ENCODE measurements around the gene JAKMIP3.

Gene JAKMIP3

DNA sequence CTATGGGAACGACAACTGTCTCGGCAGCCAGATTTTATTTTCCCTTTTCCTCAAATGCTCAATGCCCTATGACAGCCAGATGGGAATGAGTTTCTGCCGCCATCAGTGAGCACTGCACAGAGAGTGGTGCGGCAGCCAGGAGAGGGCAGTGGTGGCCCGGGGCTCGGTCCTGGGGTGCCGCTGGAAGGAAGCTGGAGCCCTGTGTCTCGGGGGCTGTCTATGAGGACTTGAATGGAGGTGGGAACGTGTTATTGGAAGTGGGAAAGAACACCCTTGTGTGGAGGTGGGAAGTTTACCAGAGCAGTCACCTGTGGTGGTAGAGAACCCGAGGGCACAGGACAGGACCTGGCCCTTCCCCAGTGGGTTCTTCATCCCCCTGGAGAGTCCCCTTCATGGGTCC, 35.8 kb downstream of the JAKMIP3 start:
- TF ChIP-seq, protein P1, sequence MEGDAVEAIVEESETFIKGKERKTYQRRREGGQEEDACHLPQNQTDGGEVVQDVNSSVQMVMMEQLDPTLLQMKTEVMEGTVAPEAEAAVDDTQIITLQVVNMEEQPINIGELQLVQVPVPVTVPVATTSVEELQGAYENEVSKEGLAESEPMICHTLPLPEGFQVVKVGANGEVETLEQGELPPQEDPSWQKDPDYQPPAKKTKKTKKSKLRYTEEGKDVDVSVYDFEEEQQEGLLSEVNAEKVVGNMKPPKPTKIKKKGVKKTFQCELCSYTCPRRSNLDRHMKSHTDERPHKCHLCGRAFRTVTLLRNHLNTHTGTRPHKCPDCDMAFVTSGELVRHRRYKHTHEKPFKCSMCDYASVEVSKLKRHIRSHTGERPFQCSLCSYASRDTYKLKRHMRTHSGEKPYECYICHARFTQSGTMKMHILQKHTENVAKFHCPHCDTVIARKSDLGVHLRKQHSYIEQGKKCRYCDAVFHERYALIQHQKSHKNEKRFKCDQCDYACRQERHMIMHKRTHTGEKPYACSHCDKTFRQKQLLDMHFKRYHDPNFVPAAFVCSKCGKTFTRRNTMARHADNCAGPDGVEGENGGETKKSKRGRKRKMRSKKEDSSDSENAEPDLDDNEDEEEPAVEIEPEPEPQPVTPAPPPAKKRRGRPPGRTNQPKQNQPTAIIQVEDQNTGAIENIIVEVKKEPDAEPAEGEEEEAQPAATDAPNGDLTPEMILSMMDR (conservative IDR thresholded peaks at IDR 0.05), result no peak
- H3K27ac ChIP-seq, result no peak overlapping the region

DNA sequence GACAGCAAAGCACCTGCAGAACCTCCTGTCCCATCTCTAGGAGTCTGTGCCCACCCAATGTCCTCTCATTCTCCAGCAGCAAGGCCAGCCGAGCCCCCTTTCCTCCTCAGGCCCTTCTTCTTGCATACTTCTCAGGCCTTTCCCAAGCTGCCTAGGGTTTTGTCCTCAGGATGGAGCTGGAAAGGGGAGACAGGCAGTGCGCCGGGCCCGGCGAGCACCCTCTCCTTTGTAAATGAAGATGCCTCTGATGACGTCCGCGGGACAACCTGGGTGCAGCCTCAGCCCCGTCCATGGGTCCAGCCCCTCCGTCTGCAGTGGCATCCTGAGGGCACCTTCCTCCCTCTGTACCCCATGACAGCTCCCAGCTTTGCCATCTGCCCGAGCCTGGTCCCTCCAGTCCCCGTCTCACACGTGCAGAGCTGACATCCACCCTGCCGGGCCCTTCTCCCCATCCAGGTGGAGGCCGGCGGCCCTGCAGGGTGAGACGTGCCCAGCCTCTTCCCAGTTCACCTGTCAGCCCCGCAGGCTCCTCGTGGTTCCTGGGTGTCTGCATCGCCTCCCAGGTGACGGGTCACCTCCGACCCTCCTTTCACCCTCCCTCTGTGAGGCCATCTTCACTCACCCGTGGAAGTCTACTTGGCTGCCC, 36.4 kb downstream of the JAKMIP3 start:
- H3K27ac ChIP-seq, result no peak overlapping the region
- TF ChIP-seq, protein P1 (conservative IDR thresholded peaks at IDR 0.05), result no peak

DNA sequence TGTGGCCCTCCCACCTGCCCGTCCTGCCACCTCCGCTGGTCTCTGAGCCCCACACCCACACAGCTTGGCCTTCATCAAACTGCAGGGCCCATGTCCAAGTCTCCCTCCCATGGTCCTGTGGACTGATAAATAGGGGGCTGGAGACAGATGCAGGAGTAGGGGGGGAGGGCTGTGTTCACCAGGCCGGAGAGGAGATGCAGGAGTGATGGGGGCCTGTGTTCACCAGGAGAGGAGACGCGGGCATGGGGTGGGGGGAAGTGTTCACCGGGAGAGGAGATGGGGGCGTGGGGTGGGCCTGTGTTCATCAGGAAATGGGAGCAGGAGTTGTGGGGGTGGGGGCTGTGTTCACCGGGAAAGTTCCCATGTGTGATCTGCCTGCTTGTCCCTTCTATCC, 37.0 kb downstream of the JAKMIP3 start:
- TF ChIP-seq, protein P1 (conservative IDR thresholded peaks at IDR 0.05), result no peak
- no peak overlapping the region for H3K27ac ChIP-seq

DNA sequence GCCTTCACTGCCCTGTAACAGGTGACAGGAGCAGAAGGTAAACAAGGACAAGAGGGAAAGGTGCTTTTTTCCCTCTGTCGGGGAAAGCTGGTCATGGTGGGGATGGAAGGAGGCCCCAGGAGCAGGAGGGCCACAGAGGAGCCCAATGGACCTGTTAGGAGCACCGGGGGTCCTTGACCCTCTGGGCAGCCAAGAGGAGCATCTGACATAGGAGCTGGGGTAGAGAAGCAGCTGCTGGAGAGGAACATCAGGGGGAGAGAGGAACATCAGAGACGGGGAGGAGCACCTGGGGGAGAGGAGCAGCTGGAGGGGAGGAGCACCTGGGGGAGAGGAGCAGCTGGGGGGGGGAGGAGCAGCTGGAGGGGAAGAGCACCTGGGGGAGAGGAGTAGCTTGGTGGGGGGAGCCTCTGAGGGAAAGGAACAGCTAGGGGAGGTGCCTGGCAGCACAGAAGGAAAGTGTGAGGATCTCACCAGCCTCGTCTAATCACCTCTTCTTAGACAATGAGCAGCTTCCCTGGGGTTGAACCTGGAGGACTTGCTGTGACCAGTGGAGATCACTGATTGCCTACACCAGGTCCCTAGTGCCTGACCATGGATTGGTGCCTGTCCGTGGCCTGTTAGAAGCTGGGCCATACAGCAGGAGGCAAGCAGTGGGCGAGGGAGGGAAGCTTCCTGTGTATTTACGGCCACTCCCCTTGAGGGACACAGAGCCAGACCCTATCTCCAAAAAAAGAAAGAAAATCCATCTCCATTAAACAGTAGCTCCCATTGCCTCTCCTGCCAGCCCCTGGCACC, 37.6 kb downstream of the JAKMIP3 start:
- TF ChIP-seq, protein P1 (conservative IDR thresholded peaks at IDR 0.05), result no peak

DNA sequence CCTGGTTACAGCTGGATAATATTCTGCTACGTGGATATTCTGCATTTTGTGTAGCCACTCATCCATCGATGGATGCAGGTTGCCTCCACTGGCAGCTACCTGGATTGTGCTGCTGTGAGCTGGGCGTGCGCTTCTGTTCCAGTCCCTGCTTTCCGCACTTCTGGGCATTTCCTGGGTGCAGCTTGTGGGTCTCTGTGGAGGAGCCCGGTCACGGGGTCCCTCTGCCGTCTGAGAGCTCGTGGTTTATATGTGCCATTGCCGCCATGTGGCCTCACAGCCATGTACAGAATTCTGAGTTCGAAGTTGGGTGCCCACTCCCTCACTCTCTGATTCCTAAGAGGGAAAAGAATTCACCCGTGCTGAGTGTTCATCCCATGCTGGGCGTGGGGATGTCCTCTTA, 38.3 kb downstream of the JAKMIP3 start:
- no peak overlapping the region for H3K27ac ChIP-seq
- TF ChIP-seq, protein P1 (conservative IDR thresholded peaks at IDR 0.05), result no peak

More for the DNA sequence above, 37.6 kb downstream of the JAKMIP3 start:
- no peak overlapping the region for H3K27ac ChIP-seq

DNA sequence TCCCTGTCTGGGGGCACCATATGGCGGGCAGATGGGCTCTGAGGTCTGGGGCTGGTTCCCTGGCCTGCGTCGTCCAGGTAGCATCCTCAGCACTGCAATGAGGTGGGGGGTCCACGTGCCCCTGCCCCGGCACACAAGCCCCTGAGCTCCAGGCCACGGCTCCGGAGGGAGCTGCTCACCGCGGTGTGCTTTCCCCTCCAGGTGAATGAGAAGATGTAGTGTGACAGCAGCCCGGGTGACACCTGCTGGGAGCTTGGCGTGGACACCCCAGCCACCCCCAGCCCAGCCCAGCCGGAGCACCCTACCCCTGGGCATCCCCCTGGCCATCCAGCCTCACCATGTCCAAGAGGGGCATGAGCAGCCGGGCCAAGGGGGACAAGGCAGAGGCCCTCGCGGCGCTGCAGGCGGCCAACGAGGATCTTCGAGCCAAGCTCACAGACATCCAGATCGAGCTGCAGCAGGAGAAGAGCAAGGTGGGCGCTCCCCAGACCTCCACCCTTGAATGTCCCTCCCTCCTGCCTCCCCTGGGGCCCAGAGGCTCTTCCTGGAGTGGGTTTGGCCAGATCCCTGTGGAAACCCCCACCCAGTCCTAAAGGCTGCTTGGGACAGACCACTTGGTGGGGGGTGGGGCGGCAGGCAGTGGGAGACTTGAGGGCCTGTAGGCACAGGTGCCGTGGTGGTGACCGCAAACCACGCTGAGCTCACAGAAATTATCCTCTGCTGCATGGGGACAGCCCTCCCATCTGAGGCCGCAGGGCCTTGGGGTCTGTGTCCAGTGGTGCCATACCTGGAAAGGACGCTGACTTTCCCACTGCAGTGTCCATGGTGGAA, 38.9 kb downstream of the JAKMIP3 start:
- H3K27ac ChIP-seq, result no peak overlapping the region
- TF ChIP-seq, protein P1 (conservative IDR thresholded peaks at IDR 0.05), result no peak
